H9 (cell line): ENCODE results near the gene PSMD6. TPM values are rescaled to one million over a fixed set of nuclear protein-coding genes. Genes with fewer than 3 reads are reported as not detected.

Experiments used
- DNase-seq: peaks from one replicate; pipeline ENCODE4 v3.0.0-alpha.2; 2017
- H2AFZ ChIP-seq: one replicate; pipeline ENCODE4 v1.6.1; 2013; ENCODE audit warnings: mild to moderate bottlenecking, low read length, control low read depth, moderate library complexity
- H2AK5ac ChIP-seq: 2 replicates; pipeline ENCODE4 v1.6.1; 2013; ENCODE audit warnings: low read length, control low read depth, mixed read lengths; ENCODE audit not compliant: insufficient read length
- H2BK120ac ChIP-seq: one replicate; pipeline ENCODE4 v1.6.1; 2013; ENCODE audit warnings: low read depth, mild to moderate bottlenecking, low read length, control low read depth, inconsistent platforms; ENCODE audit not compliant: poor library complexity, severe bottlenecking
- H2BK12ac ChIP-seq: 2 replicates; pipeline ENCODE4 v1.6.1; 2013; ENCODE audit warnings: low read length, control low read depth, mixed read lengths, low read depth; ENCODE audit not compliant: insufficient read length
- H2BK15ac ChIP-seq: 2 replicates; pipeline ENCODE4 v1.6.1; 2013; ENCODE audit warnings: low read depth, low read length, control low read depth
- H2BK20ac ChIP-seq: one replicate; pipeline ENCODE4 v1.6.1; 2013; ENCODE audit warnings: low read depth, mild to moderate bottlenecking, low read length, control low read depth, inconsistent platforms; ENCODE audit not compliant: poor library complexity, severe bottlenecking
- H2BK5ac ChIP-seq: 2 replicates; pipeline ENCODE4 v1.6.1; 2013; ENCODE audit warnings: low read length, control low read depth, mixed read lengths; ENCODE audit not compliant: insufficient read length
- H3K14ac ChIP-seq: 2 replicates; pipeline ENCODE4 v1.6.1; 2013; ENCODE audit warnings: low read length, control low read depth; ENCODE audit not compliant: insufficient read depth
- H3K18ac ChIP-seq: 2 replicates; pipeline ENCODE4 v1.6.1; 2013; ENCODE audit warnings: low read depth, mild to moderate bottlenecking, mixed read lengths, low read length, control low read depth; ENCODE audit not compliant: insufficient read length
- H3K23ac ChIP-seq: 2 replicates; pipeline ENCODE4 v1.6.1; 2013; ENCODE audit warnings: low read length, control low read depth, mixed read lengths, low read depth; ENCODE audit not compliant: insufficient read length
- H3K23me2 ChIP-seq: 2 replicates; pipeline ENCODE4 v1.6.1; 2013; ENCODE audit warnings: low read depth, mild to moderate bottlenecking, mixed read lengths, low read length, control low read depth; ENCODE audit not compliant: insufficient read length, poor library complexity, severe bottlenecking
- H3K27ac ChIP-seq: 2 replicates; pipeline ENCODE4 v1.5.1; 2013; ENCODE audit warnings: low read length, control low read depth, mixed read lengths, low read depth; ENCODE audit not compliant: insufficient read length
- H3K27me3 ChIP-seq: 2 replicates; pipeline ENCODE4 v1.6.1; 2013; ENCODE audit warnings: low read length, control low read depth, inconsistent platforms; ENCODE audit not compliant: insufficient read depth
- H3K4ac ChIP-seq: 2 replicates; pipeline ENCODE4 v1.6.1; 2013; ENCODE audit warnings: low read depth, mild to moderate bottlenecking, control low read depth, inconsistent platforms, low read length, moderate library complexity
- H3K4me1 ChIP-seq: 2 replicates; pipeline ENCODE4 v1.6.1; 2013; ENCODE audit warnings: low read length, control low read depth, inconsistent platforms; ENCODE audit not compliant: insufficient read depth
- H3K4me2 ChIP-seq: 2 replicates; pipeline ENCODE4 v1.6.1; 2013; ENCODE audit warnings: low read length, control low read depth, mixed read lengths; ENCODE audit not compliant: insufficient read length, insufficient read depth
- H3K56ac ChIP-seq: 2 replicates; pipeline ENCODE4 v1.6.1; 2013; ENCODE audit warnings: low read depth, mild to moderate bottlenecking, mixed read lengths, low read length, control low read depth; ENCODE audit not compliant: insufficient read length
- H3K79me1 ChIP-seq: 2 replicates; pipeline ENCODE4 v1.6.1; 2013; ENCODE audit warnings: low read depth, mild to moderate bottlenecking, moderate library complexity, low read length, control low read depth, inconsistent platforms; ENCODE audit not compliant: insufficient read depth, poor library complexity, severe bottlenecking
- H3K79me2 ChIP-seq: 2 replicates; pipeline ENCODE4 v1.6.1; 2013; ENCODE audit warnings: low read length, control low read depth, inconsistent platforms; ENCODE audit not compliant: insufficient read depth
- H3K9ac ChIP-seq: 2 replicates; pipeline ENCODE4 v1.6.1; 2013; ENCODE audit warnings: low read length, control low read depth, mixed read lengths; ENCODE audit not compliant: insufficient read length; ENCODE audit errors: extremely low read depth
- H3K9me3 ChIP-seq: one replicate; pipeline ENCODE4 v1.6.1; 2013; ENCODE audit warnings: low read depth, low read length, inconsistent platforms; ENCODE audit not compliant: control insufficient read depth
- H3T11ph ChIP-seq: one replicate; pipeline ENCODE4 v1.6.1; 2013; ENCODE audit warnings: mild to moderate bottlenecking, low read length, control low read depth, inconsistent platforms
- H4K20me1 ChIP-seq: one replicate; pipeline ENCODE4 v1.6.1; 2013; ENCODE audit not compliant: control insufficient read depth, insufficient read length, insufficient read depth
- H4K5ac ChIP-seq: 2 replicates; pipeline ENCODE4 v1.6.1; 2013; ENCODE audit warnings: low read depth, mild to moderate bottlenecking, mixed read lengths, low read length, control low read depth; ENCODE audit not compliant: insufficient read length
- H4K8ac ChIP-seq: replicated peaks from 2 replicates; pipeline ENCODE4 v1.6.1; 2013; ENCODE audit warnings: low read length, control low read depth, mixed read lengths, low read depth; ENCODE audit not compliant: insufficient read length
- H4K91ac ChIP-seq: 2 replicates; pipeline ENCODE4 v1.6.1; 2013; ENCODE audit warnings: low read depth, mild to moderate bottlenecking, moderate library complexity, mixed read lengths, low read length, control low read depth; ENCODE audit not compliant: insufficient read length
- H3K27ac Mint-ChIP-seq, 3 experiments: 2 replicates in 2 of 3; 3 replicates in 1 of 3; pipeline ENCODE4 v1.8.0; 2020 to 2021; ENCODE audit warnings: mixed read lengths in 3 of 3, mild to moderate bottlenecking in 1 of 3, moderate library complexity in 1 of 3
- H3K27me3 Mint-ChIP-seq: 2 replicates; pipeline ENCODE4 v1.8.0; 2021; ENCODE audit warnings: low read depth, mild to moderate bottlenecking, moderate library complexity, mixed read lengths
- H3K36me3 Mint-ChIP-seq, 3 experiments: 2 replicates in 2 of 3; 3 replicates in 1 of 3; pipeline ENCODE4 v1.8.0; 2020 to 2021; ENCODE audit warnings: low read depth in 3 of 3, mixed read lengths in 3 of 3; ENCODE audit not compliant: insufficient read depth in 1 of 3
- H3K4me1 Mint-ChIP-seq, 2 experiments: 2 replicates each; pipeline ENCODE4 v1.8.0; 2020; ENCODE audit warnings: mixed read lengths in 2 of 2
- H3K4me3 Mint-ChIP-seq, 2 experiments: 2 replicates in 1 of 2; 3 replicates in 1 of 2; pipeline ENCODE4 v1.8.0; 2020 to 2021; ENCODE audit warnings: mild to moderate bottlenecking in 2 of 2, mixed read lengths in 2 of 2, moderate library complexity in 1 of 2
- H3K9me3 Mint-ChIP-seq, 2 experiments: 2 replicates in 1 of 2; 3 replicates in 1 of 2; pipeline ENCODE4 v1.8.0; 2020; ENCODE audit warnings: mild to moderate bottlenecking in 2 of 2, mixed read lengths in 2 of 2, moderate library complexity in 1 of 2
- CTCF ChIP-seq: fragments of 200-600 bp; sonication (generic); conservative IDR thresholded peaks from 3 replicates; pipeline ENCODE4 v1.8.0; 2021; ENCODE audit warnings: antibody characterized with exemption, mild to moderate bottlenecking
- WGBS: extraction: QIAGEN DNeasy Blood & Tissue Kit; methylation state at CpG from one replicate; pipeline ENCODE4 v1.1.7; 2013; ENCODE audit warnings: missing lambda C conversion rate, low lambda C conversion rate, mixed read lengths; ENCODE audit not compliant: insufficient read length; ENCODE audit errors: extremely low coverage; 5-methylcytosine and 5-hydroxymethylcytosine counted together
- total RNA-seq: library from RNA; stranded (reverse); gene quantifications from 2 replicates; pipeline ENCODE4 v1.2.1, GENCODE V29; 2021

PSMD6 gene
- total RNA-seq, 1 experiment from 2014 or later = 112 TPM

GRCh38 chr3:63972987-63973386, 50.3 kb downstream of the PSMD6 start:
- Histone ChIP-seq H4K20me1 (no peaks in the 10 kb centered on the region), H3T11ph (no peak overlapping the region), H3K9ac (no peak overlapping the region), H3K56ac (no peak overlapping the region), H2AK5ac (no peak overlapping the region), H3K18ac (no peak overlapping the region), H3K9me3 (no peaks in the 10 kb centered on the region), H3K79me2 (no peaks in the 10 kb centered on the region), H4K8ac (no peak overlapping the region), H2BK15ac (no peak overlapping the region), H3K23me2 (no peaks in the 10 kb centered on the region), H3K23ac (no peak overlapping the region), H2BK120ac (no peak overlapping the region), H3K4me1 (peaks cover 13% of the 10 kb centered on the region), H2BK20ac (no peak overlapping the region), H4K5ac (no peak overlapping the region), H2AFZ (no peak overlapping the region), H2BK5ac (no peak overlapping the region), H2BK12ac (no peak overlapping the region), H3K79me1 (peaks cover 2% of the 10 kb centered on the region), H3K4me2 (no peak overlapping the region), H3K14ac (no peak overlapping the region; the same call in 1 of the 2 replicates), H3K27me3 (no peaks in the 10 kb centered on the region), H3K27ac (no peak overlapping the region), H3K4ac (no peak overlapping the region), H4K91ac (no peak overlapping the region)
- Mint-ChIP-seq H3K27me3 (no peaks in the 10 kb centered on the region), H3K27ac (no peak overlapping the region), H3K4me1 (peaks cover 49 to 60% of the 10 kb centered on the region in 2 experiments), H3K4me3 (no peak overlapping the region), H3K9me3 (no peaks in the 10 kb centered on the region), H3K36me3 (peaks cover 0 to 2% (median 0%) of the 10 kb centered on the region in 3 experiments; a peak in 1 of 7 replicates)
- no CpG with 5 or more reads among the region's 4 CpGs for WGBS
- DNase-seq = no peak
- no peak for TF ChIP-seq CTCF
